ENCODE results near the gene PCDHA11. TPM values are rescaled to one million over a fixed set of nuclear protein-coding genes. Genes with fewer than 3 reads are reported as not detected.
A peak's percentile ranks its signal among the peaks of the same experiment; 100 is the strongest.

Gene PCDHA11
- total and polyA plus RNA-seq, 2 experiments from 2014 or later: 11.6 to 26.5 TPM

GRCh38 chr5:140857177-140857986, 11.4 kb upstream of the PCDHA11 start:
- no peak overlapping the region for H3K27ac ChIP-seq (ENCODE audit: low read depth)
- H3K27me3 ChIP-seq (ENCODE audit: insufficient read depth): no peaks in the 10 kb centered on the region
- DNase-seq (ENCODE audit: low spot score): no peak
- H3K27me3 Mint-ChIP-seq (ENCODE audit: insufficient read depth, low read depth, poor library complexity): peaks cover 5% of the 10 kb centered on the region
- H3K9me2 ChIP-seq (ENCODE audit: insufficient read depth): no peaks in the 10 kb centered on the region
- no peaks in the 10 kb centered on the region for H3K36me3 ChIP-seq (ENCODE audit: insufficient read depth)
- peaks cover 37% of the 10 kb centered on the region for H3K9me3 Mint-ChIP-seq
- H3K4me1 Mint-ChIP-seq: peaks cover 7% of the 10 kb centered on the region; the same call in 2 of the 3 replicates
- peaks cover 15% of the 10 kb centered on the region for H3K79me2 ChIP-seq (replicated peaks; ENCODE audit: insufficient read depth)
- no peak for ATAC-seq
- H3K4me2 ChIP-seq: no peak overlapping the region
- no peaks in the 10 kb centered on the region; the same call in 1 of the 2 replicates for H3K4me1 ChIP-seq (ENCODE audit: insufficient read depth)
- no peak overlapping the region for H3K4me3 ChIP-seq
- no peaks in the 10 kb centered on the region for H3F3A ChIP-seq (replicated peaks; ENCODE audit: low read depth)
- H2AFZ ChIP-seq: no peak overlapping the region
- no peak for TF ChIP-seq ZNF114 (CRISPR knock-in tag; IDR thresholded peaks at IDR 0.05)
- peak; percentile 52 for TF ChIP-seq REST (IDR thresholded peaks at IDR 0.05; ENCODE audit: unreplicated experiment)
- peaks cover 51% of the 10 kb centered on the region for H3K36me3 Mint-ChIP-seq (ENCODE audit: low read depth)
- H3K4me3 Mint-ChIP-seq: peak overlapping the region; percentile 92; the same call in 1 of the 3 replicates
- H4K20me1 ChIP-seq (replicated peaks; ENCODE audit: insufficient read depth): no peaks in the 10 kb centered on the region
- H3K27ac Mint-ChIP-seq: no peak overlapping the region

- H4K20me1 ChIP-seq (replicated peaks; ENCODE audit: insufficient read depth): no peaks in the 10 kb centered on the region
- no peak overlapping the region for H3K4me3 ChIP-seq
- H3K4me2 ChIP-seq: no peak overlapping the region
- no peaks in the 10 kb centered on the region for H3K36me3 ChIP-seq (ENCODE audit: insufficient read depth)
- Mint-ChIP-seq H3K9me3 (peaks cover 42% of the 10 kb centered on the region), H3K27me3 (ENCODE audit: insufficient read depth, low read depth, poor library complexity) (peaks cover 5% of the 10 kb centered on the region), H3K4me1 (peaks cover 7% of the 10 kb centered on the region; the same call in 2 of the 3 replicates), H3K36me3 (ENCODE audit: low read depth) (peaks cover 56% of the 10 kb centered on the region), H3K27ac (no peak overlapping the region), H3K4me3 (peak overlapping the region; percentile 30; the same call in 1 of the 3 replicates)
- H3F3A ChIP-seq (replicated peaks; ENCODE audit: low read depth): no peaks in the 10 kb centered on the region
- H3K79me2 ChIP-seq (replicated peaks; ENCODE audit: insufficient read depth): peaks cover 15% of the 10 kb centered on the region
- no peaks in the 10 kb centered on the region for H3K27me3 ChIP-seq (ENCODE audit: insufficient read depth)
- no peak overlapping the region for H2AFZ ChIP-seq
- no peaks in the 10 kb centered on the region for H3K9me2 ChIP-seq (ENCODE audit: insufficient read depth)
- no peak for DNase-seq (ENCODE audit: low spot score)
- H3K27ac ChIP-seq (ENCODE audit: low read depth): no peak overlapping the region
- no peak for ATAC-seq
- TF ChIP-seq STAT1 (IDR thresholded peaks at IDR 0.05; ENCODE audit: unreplicated experiment) (no peak), ETS1 (IDR thresholded peaks at IDR 0.05) (no peak)
- no peaks in the 10 kb centered on the region; the same call in 1 of the 2 replicates for H3K4me1 ChIP-seq (ENCODE audit: insufficient read depth)
Observed at GRCh38 chr5:140857987-140858240, 10.8 kb upstream of the PCDHA11 start.

Data from GM23338 (cell line).